Kidney (tissue), 14 donors: ENCODE measurements around the gene UBQLN4. TPM values are rescaled to one million over a fixed set of nuclear protein-coding genes. Genes with fewer than 3 reads are reported as not detected.

Experiments
- DNase-seq, 5 donors: peaks; one replicate each; pipeline ENCODE4 v3.0.0-alpha.2; 2013 to 2020
- FAIRE-seq: peaks from 2 replicates; lab custom pipeline; 2012; peaks lifted over from hg19 to GRCh38; lab: Jason Lieb, UNC
- H3K27ac ChIP-seq, 2 donors: one replicate each; pipeline ENCODE4 v1.7.0; 2013; ENCODE audit warnings: low read depth in 2 of 2, low read length in 2 of 2, inconsistent platforms in 1 of 2
- H3K27me3 ChIP-seq: one replicate; pipeline ENCODE4 v1.7.1; 2013; ENCODE audit warnings: low read length, inconsistent platforms; ENCODE audit not compliant: control insufficient read depth, insufficient read depth
- H3K36me3 ChIP-seq, 3 donors: one replicate each; pipeline versions ENCODE4 v1.7.0 to v1.7.1; 2013; ENCODE audit warnings: low read length in 3 of 3, control low read depth in 1 of 3, inconsistent platforms in 1 of 3; ENCODE audit not compliant: insufficient read depth in 3 of 3, control insufficient read depth in 2 of 3
- H3K4me1 ChIP-seq, 3 donors: one replicate each; pipeline versions ENCODE4 v1.7.0 to v1.7.1; 2013; ENCODE audit warnings: low read length in 3 of 3, inconsistent platforms in 1 of 3, low read depth in 1 of 3; ENCODE audit not compliant: control insufficient read depth in 2 of 3, insufficient read depth in 2 of 3
- H3K4me3 ChIP-seq, 3 donors: one replicate each; pipeline versions ENCODE4 v1.7.0 to v1.8.1; 2013; ENCODE audit warnings: low read length in 3 of 3, control low read depth in 1 of 3, inconsistent platforms in 1 of 3
- H3K9ac ChIP-seq, 3 donors: one replicate each; pipeline versions ENCODE4 v1.7.0 to v1.7.1; 2013; ENCODE audit warnings: low read length in 3 of 3, control low read depth in 1 of 3, inconsistent platforms in 1 of 3
- H3K9me3 ChIP-seq, 3 donors: one replicate each; pipeline versions ENCODE4 v1.7.0 to v1.7.1; 2013; ENCODE audit warnings: low read length in 3 of 3, control low read depth in 1 of 3, inconsistent platforms in 1 of 3; ENCODE audit not compliant: control insufficient read depth in 2 of 3, insufficient read depth in 1 of 3
- CTCF ChIP-seq: IDR thresholded peaks from 3 replicates; pipeline ENCODE4 v1.5.1; 2012; ENCODE audit warnings: mild to moderate bottlenecking, moderate library complexity, borderline replicate concordance; ENCODE audit not compliant: insufficient read depth; ENCODE audit errors: extremely low read depth
- intact Hi-C: fragments of 100-400 bp; cut with DNase I; formaldehyde crosslinking; loops from one replicate; pipeline ENCODE4 v1.11.1; 2022
- polyA plus RNA-seq: library from polyadenylated mRNA; stranded (reverse); fragments of 350-450 nt; fragmentation: Illumina TruSeq; extraction: RNeasy Lipid Tissue Mini Kit (QIAGEN cat#74804); gene quantifications from one replicate; pipeline ENCODE4 v1.2.3, GENCODE V29; 2014; ENCODE audit warnings: low read depth, low replicate concordance; ENCODE audit not compliant: insufficient read depth
- total RNA-seq: library from RNA; stranded (reverse); fragmentation: NEBNext Ultra II Directional; extraction: Animal tissue kit (Norgen Biotek cat#: 25700); gene quantifications from one replicate; pipeline ENCODE4 v1.2.1, GENCODE V29; 2021
- donor health status: control.
- donor health status: control.
- donor health status: control.
- donor health status: control.
- donor health status: control.
- donor health status: DM: yes; HTN: yes; CAD: no.
- donor health status: Normal renal cell carcinoma (clear cell type).

Gene UBQLN4
- total and polyA plus RNA-seq, 2 donors from 2014 or later = 24.5 to 24.6 TPM

- no peaks in the 10 kb centered on the region for H3K27me3 ChIP-seq
- peak overlapping the region in 1 of 3 donors; percentile 77 for H3K9ac ChIP-seq
- FAIRE-seq = no peak
- peak overlapping the region in 2 of 3 donors; percentile 30 to 58 for H3K4me3 ChIP-seq
- intact Hi-C loops = loop anchor here (5.0 kb wide), 1 partner anchor 47 kb away; the partner anchor contains the start of gene RXFP4
- H3K4me1 ChIP-seq = peaks cover 0 to 8% (median 5%) of the 10 kb centered on the region in 3 donors
- peak; percentile 82 to 89 (median 85) for DNase-seq
- peak overlapping the region in 1 of 2 donors; percentile 30 for H3K27ac ChIP-seq
- peak; percentile 100 for TF ChIP-seq CTCF
- H3K9me3 ChIP-seq = no peaks in the 10 kb centered on the region
- H3K36me3 ChIP-seq = no peaks in the 10 kb centered on the region
Measured at GRCh38 chr1:155989242-155990004, 64.2 kb downstream of the UBQLN4 start.

Other genes starting within 250 kb of the UBQLN4 start
- 62.1 TPM for gene GON4L, start 196.6 kb downstream of the UBQLN4 start, total RNA-seq
- 14.2 TPM for gene GON4L, start 196.6 kb downstream of the UBQLN4 start, polyA plus RNA-seq
- 16.8 TPM for gene SYT11, start 194.2 kb downstream of the UBQLN4 start, total RNA-seq
- gene SYT11, start 194.2 kb downstream of the UBQLN4 start, polyA plus RNA-seq = 8.4 TPM
- 40.8 TPM for gene RIT1, start 142.4 kb downstream of the UBQLN4 start, total RNA-seq
- gene RIT1, start 142.4 kb downstream of the UBQLN4 start, polyA plus RNA-seq = 33.2 TPM
- 57.4 TPM for gene KHDC4, start 119.4 kb downstream of the UBQLN4 start, total RNA-seq
- gene KHDC4, start 119.4 kb downstream of the UBQLN4 start, polyA plus RNA-seq = 19.8 TPM
- not detected for gene RXFP4, start 112.2 kb downstream of the UBQLN4 start, total RNA-seq
- gene RXFP4, start 112.2 kb downstream of the UBQLN4 start, polyA plus RNA-seq = 0.32 TPM
- gene ARHGEF2, start 75.3 kb downstream of the UBQLN4 start, total RNA-seq = 99.6 TPM
- gene ARHGEF2, start 75.3 kb downstream of the UBQLN4 start, polyA plus RNA-seq = 32.3 TPM
- 175 TPM for gene SSR2, start 32.8 kb downstream of the UBQLN4 start, total RNA-seq
- 300 TPM for gene SSR2, start 32.8 kb downstream of the UBQLN4 start, polyA plus RNA-seq
- gene LAMTOR2, start 984 bp upstream of the UBQLN4 start, total RNA-seq = 50.8 TPM
- gene LAMTOR2, start 984 bp upstream of the UBQLN4 start, polyA plus RNA-seq = 200 TPM
- 51.4 TPM for gene RAB25, start 7.4 kb upstream of the UBQLN4 start, total RNA-seq
- 73.0 TPM for gene RAB25, start 7.4 kb upstream of the UBQLN4 start, polyA plus RNA-seq
- gene MEX3A, start 28.7 kb upstream of the UBQLN4 start, total RNA-seq = 1.7 TPM
- gene MEX3A, start 28.7 kb upstream of the UBQLN4 start, polyA plus RNA-seq = 1.0 TPM
- 384 TPM for gene LMNA, start 60.9 kb upstream of the UBQLN4 start, total RNA-seq
- gene LMNA, start 60.9 kb upstream of the UBQLN4 start, polyA plus RNA-seq = 145 TPM
- gene SEMA4A, start 99.8 kb upstream of the UBQLN4 start, total RNA-seq = 45.9 TPM
- gene SEMA4A, start 99.8 kb upstream of the UBQLN4 start, polyA plus RNA-seq = 16.4 TPM
- 28.1 TPM for gene SLC25A44, start 140.3 kb upstream of the UBQLN4 start, total RNA-seq
- gene SLC25A44, start 140.3 kb upstream of the UBQLN4 start, polyA plus RNA-seq = 29.0 TPM
- 65.6 TPM for gene PMF1, start 159.2 kb upstream of the UBQLN4 start, total RNA-seq
- gene PMF1, start 159.2 kb upstream of the UBQLN4 start, polyA plus RNA-seq = 110 TPM
- gene BGLAP, start 188.4 kb upstream of the UBQLN4 start, total RNA-seq = 1.8 TPM
- 1.7 TPM for gene BGLAP, start 188.4 kb upstream of the UBQLN4 start, polyA plus RNA-seq
- gene PAQR6, start 194.3 kb upstream of the UBQLN4 start, total RNA-seq = 4.2 TPM
- gene PAQR6, start 194.3 kb upstream of the UBQLN4 start, polyA plus RNA-seq = 2.0 TPM
- 69.5 TPM for gene SMG5, start 229.0 kb upstream of the UBQLN4 start, total RNA-seq
- gene SMG5, start 229.0 kb upstream of the UBQLN4 start, polyA plus RNA-seq = 46.1 TPM
- gene TMEM79, start 230.5 kb upstream of the UBQLN4 start, total RNA-seq = 2.7 TPM
- gene TMEM79, start 230.5 kb upstream of the UBQLN4 start, polyA plus RNA-seq = 3.9 TPM
- 52.4 TPM for gene GLMP, start 241.9 kb upstream of the UBQLN4 start, total RNA-seq
- 154 TPM for gene GLMP, start 241.9 kb upstream of the UBQLN4 start, polyA plus RNA-seq
- gene VHLL, start 245.5 kb upstream of the UBQLN4 start, total RNA-seq = not detected
- gene VHLL, start 245.5 kb upstream of the UBQLN4 start, polyA plus RNA-seq = not detected